ENCODE data around the gene PRKCE. TPM values are rescaled to one million over a fixed set of nuclear protein-coding genes. Genes with fewer than 3 reads are reported as not detected.

PRKCE gene
- total and polyA plus RNA-seq, 11 donors, result 4.1 to 22.3 (median 16.2) TPM

DNA sequence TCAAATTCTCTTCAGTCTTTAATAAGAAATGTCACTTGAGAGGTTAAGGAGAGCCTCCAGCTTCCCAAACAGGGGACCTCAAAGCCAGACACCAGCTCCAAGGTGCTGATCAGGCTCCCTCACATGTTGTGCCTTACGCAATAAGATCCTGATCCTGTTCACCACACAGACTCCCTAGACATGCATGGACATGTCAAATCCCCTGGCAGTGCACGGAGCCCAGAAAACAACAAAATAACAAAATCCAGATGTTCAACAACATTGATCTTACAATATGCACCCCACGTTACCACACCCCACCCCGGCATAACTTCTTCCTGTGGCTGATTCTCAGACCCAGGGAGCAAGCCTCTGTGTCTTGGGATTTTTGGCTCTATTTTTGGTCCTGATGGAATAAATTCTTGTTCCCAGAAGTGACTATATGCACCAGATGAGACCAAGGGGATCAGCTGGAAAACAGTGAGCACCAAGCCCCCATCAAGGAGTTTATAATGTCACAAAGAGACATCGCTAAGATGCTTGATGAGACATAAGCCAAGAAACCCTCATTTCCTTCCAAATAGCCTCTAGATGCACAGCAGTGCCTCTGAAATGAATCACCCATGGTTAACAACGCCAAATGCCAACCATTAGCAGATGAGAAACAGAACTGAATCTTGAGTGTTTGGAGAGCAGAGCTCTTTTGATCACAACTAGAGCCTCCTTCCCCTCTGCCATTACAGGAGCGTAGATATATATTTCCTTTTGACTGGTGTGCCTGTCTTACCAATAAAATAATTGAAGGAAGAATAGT lies 198.2 kb downstream of the PRKCE start:
- peaks cover 0 to 5% (median 0%) of the 10 kb centered on the region in 9 donors for H3K36me3 ChIP-seq
- DNase-seq (no peak), ATAC-seq (peak in 1 of 4 donors; percentile 19)
- intact Hi-C loops (cut with DNase I), result loop anchor here in 2 of 10 donors (5.0 to 10.0 kb wide), 2 partner anchors 52 to 205 kb away; no protein-coding TSS in a partner anchor
- H3K27me3 ChIP-seq, result no peaks in the 10 kb centered on the region
- 81 to 91% (median 88%) methylated on average over 7 of the region's 7 CpGs for WGBS, 4 donors
- H3K9me3 ChIP-seq, result no peaks in the 10 kb centered on the region
- H3K27ac ChIP-seq, result no peak overlapping the region
- no peak overlapping the region for H3K4me3 ChIP-seq
- TF ChIP-seq CTCF (IDR thresholded peaks at IDR 0.05) (no peak), POLR2A (IDR thresholded peaks at IDR 0.05) (no peak)
- peaks cover 0 to 34% (median 5%) of the 10 kb centered on the region in 12 donors for H3K4me1 ChIP-seq

DNA sequence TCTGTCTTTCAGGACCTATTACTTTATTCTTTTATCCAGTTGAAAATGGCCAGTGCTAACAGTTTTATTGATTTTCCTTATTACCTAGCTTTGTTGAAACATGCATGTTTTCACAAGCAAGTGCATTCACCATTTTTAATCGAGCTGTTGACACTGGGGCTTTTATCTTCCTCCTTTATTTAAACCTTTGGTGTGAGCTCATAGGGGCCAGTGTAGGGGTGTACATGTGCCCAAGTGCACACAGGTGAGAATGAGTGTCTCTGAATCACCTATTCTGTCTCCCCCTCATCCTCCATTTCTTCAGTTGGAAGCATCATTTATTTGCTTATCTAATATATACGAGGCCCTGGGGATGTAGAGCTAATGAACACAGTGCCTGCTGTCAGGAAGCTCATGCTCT lies 199.1 kb downstream of the PRKCE start:
- WGBS, 4 donors, result 86 to 95% (median 92%) methylated on average over 2 of the region's 2 CpGs
- TF ChIP-seq POLR2A (IDR thresholded peaks at IDR 0.05) (no peak), CTCF (IDR thresholded peaks at IDR 0.05) (no peak)
- Histone ChIP-seq H3K4me3 (no peak overlapping the region), H3K9me3 (no peaks in the 10 kb centered on the region), H3K4me1 (peaks cover 0 to 43% (median 9%) of the 10 kb centered on the region in 12 donors), H3K27ac (no peak overlapping the region), H3K36me3 (peaks cover 0 to 5% (median 0%) of the 10 kb centered on the region in 9 donors), H3K27me3 (no peaks in the 10 kb centered on the region)
- ATAC-seq, result no peak
- no peak for DNase-seq
- intact Hi-C loops (cut with DNase I), result loop anchor here in 2 of 10 donors (5.0 to 10.0 kb wide), 2 partner anchors 53 to 206 kb away; no protein-coding TSS in a partner anchor

GRCh38 chr2:45851111-45851510 lies 199.6 kb downstream of the PRKCE start:
- peaks cover 0 to 5% (median 0%) of the 10 kb centered on the region in 9 donors for H3K36me3 ChIP-seq
- WGBS, 4 donors, result 94 to 97% (median 94%) methylated on average over 2 of the region's 2 CpGs
- ATAC-seq, result no peak
- H3K4me1 ChIP-seq, result peaks cover 0 to 45% (median 11%) of the 10 kb centered on the region in 12 donors
- TF ChIP-seq POLR2A (IDR thresholded peaks at IDR 0.05) (no peak), CTCF (IDR thresholded peaks at IDR 0.05) (no peak)
- H3K9me3 ChIP-seq, result no peaks in the 10 kb centered on the region
- intact Hi-C loops (cut with DNase I), result loop anchor here in 2 of 10 donors (5.0 to 10.0 kb wide), 2 partner anchors 54 to 206 kb away; no protein-coding TSS in a partner anchor
- H3K27me3 ChIP-seq, result no peaks in the 10 kb centered on the region
- H3K27ac ChIP-seq, result no peak overlapping the region
- no peak overlapping the region for H3K4me3 ChIP-seq
- DNase-seq, result no peak

GRCh38 chr2:45851576-45852304 lies 200.3 kb downstream of the PRKCE start:
- 85 to 98% (median 92%) methylated on average over 10 to 11 of the region's 11 CpGs for WGBS, 4 donors
- peaks cover 0 to 40% (median 12%) of the 10 kb centered on the region in 12 donors for H3K4me1 ChIP-seq
- no peak overlapping the region for H3K27ac ChIP-seq
- DNase-seq (peak in 1 of 5 donors; percentile 49), ATAC-seq (peak in 3 of 4 donors; percentile 20 to 66 (median 65))
- no peaks in the 10 kb centered on the region for H3K27me3 ChIP-seq
- H3K9me3 ChIP-seq, result no peaks in the 10 kb centered on the region
- H3K36me3 ChIP-seq, result no peaks in the 10 kb centered on the region
- H3K4me3 ChIP-seq, result no peak overlapping the region
- intact Hi-C loops (cut with DNase I), result loop anchor here in 2 of 10 donors (5.0 to 10.0 kb wide), 2 partner anchors 54 to 207 kb away; no protein-coding TSS in a partner anchor
- no peak for TF ChIP-seq CTCF (IDR thresholded peaks at IDR 0.05)
- no peak for TF ChIP-seq POLR2A (IDR thresholded peaks at IDR 0.05)
